Brain microvascular endothelial cell (primary cell): ENCODE results near the gene ADGRG3.

Source experiments
- DNase-seq: peaks from one replicate; pipeline ENCODE4 v3.0.0-alpha.2; 2020
- H3K27ac ChIP-seq: fragments of 250-450 bp; sonication (Bioruptor Pico); 2 replicates; pipeline ENCODE4 v1.5.1; 2020; ENCODE audit warnings: mild to moderate bottlenecking, moderate library complexity
- H3K27me3 ChIP-seq: fragments of 250-450 bp; sonication (Bioruptor Pico); replicated peaks from 2 replicates; pipeline ENCODE4 v1.5.1; 2020; ENCODE audit warnings: mild to moderate bottlenecking
- H3K36me3 ChIP-seq: fragments of 250-450 bp; sonication (Bioruptor Pico); replicated peaks from 2 replicates; pipeline ENCODE4 v1.5.1; 2020; ENCODE audit warnings: mild to moderate bottlenecking
- H3K4me3 ChIP-seq: 2 replicates; pipeline ENCODE4 v1.5.1; 2011; ENCODE audit warnings: low read depth, mild to moderate bottlenecking, control low read depth, low read length, moderate library complexity
- CTCF ChIP-seq: IDR thresholded peaks from 2 replicates; pipeline ENCODE4 v1.5.1; 2011; ENCODE audit warnings: low read depth, mild to moderate bottlenecking, moderate library complexity, low read length, control low read depth, inconsistent platforms; ENCODE audit errors: missing control alignments
- in situ Hi-C: cut with HindIII; loops from 2 replicates; pipeline ENCODE4 v1.10.0; 2017; ENCODE audit warnings: low sequenced_read_pairs, low pct_ligation_motif_present

Gene ADGRG3

GRCh38 chr16:57630407-57630797 is 37.7 kb upstream of the ADGRG3 start:
- in situ Hi-C loops = no loop called here
- no peak for TF ChIP-seq CTCF
- no peaks in the 10 kb centered on the region for H3K36me3 ChIP-seq
- no peak overlapping the region for H3K27ac ChIP-seq
- H3K27me3 ChIP-seq = no peaks in the 10 kb centered on the region
- DNase-seq = no peak
- no peak overlapping the region for H3K4me3 ChIP-seq

- Histone ChIP-seq H3K27me3 (no peaks in the 10 kb centered on the region), H3K27ac (no peak overlapping the region), H3K4me3 (no peak overlapping the region), H3K36me3 (no peaks in the 10 kb centered on the region)
- no peak for TF ChIP-seq CTCF
- in situ Hi-C loops = no loop called here
- DNase-seq = no peak
Observed at GRCh38 chr16:57630931-57631845, 36.9 kb upstream of the ADGRG3 start.

- in situ Hi-C loops = no loop called here
- H3K4me3 ChIP-seq = no peak overlapping the region
- H3K36me3 ChIP-seq = no peaks in the 10 kb centered on the region
- TF ChIP-seq CTCF = no peak
- no peaks in the 10 kb centered on the region for H3K27me3 ChIP-seq
- no peak for DNase-seq
- H3K27ac ChIP-seq = no peak overlapping the region
Observed at GRCh38 chr16:57632568-57632967, 35.5 kb upstream of the ADGRG3 start.

- Histone ChIP-seq H3K27ac (no peak overlapping the region), H3K27me3 (no peaks in the 10 kb centered on the region), H3K4me3 (no peak overlapping the region), H3K36me3 (no peaks in the 10 kb centered on the region)
- DNase-seq = no peak
- TF ChIP-seq CTCF = no peak
- in situ Hi-C loops = no loop called here
Observed at GRCh38 chr16:57633383-57634064, 34.6 kb upstream of the ADGRG3 start.

GRCh38 chr16:57634171-57634570 is 33.9 kb upstream of the ADGRG3 start:
- no peak for TF ChIP-seq CTCF
- no peak overlapping the region for H3K27ac ChIP-seq
- DNase-seq = no peak
- H3K36me3 ChIP-seq = no peaks in the 10 kb centered on the region
- H3K4me3 ChIP-seq = no peak overlapping the region
- in situ Hi-C loops = no loop called here
- no peaks in the 10 kb centered on the region for H3K27me3 ChIP-seq
